H1 (cell line): ENCODE measurements around the gene APLP2. TPM values are rescaled to one million over a fixed set of nuclear protein-coding genes. Genes with fewer than 3 reads are reported as not detected.

ENCODE experiments used
- CTCF ChIA-PET: fragments of 300-600 bp; sonication (Branson Sonifier 250); formaldehyde crosslinking; loops from one replicate; lab custom pipeline; 2021; ENCODE audit not compliant: partially characterized antibody; lab: Charles Lee
- POLR2A ChIA-PET: fragments of 300-600 bp; sonication (Branson Sonifier 250); formaldehyde crosslinking; loops from one replicate; lab custom pipeline; 2021; ENCODE audit warnings: inconsistent platforms; ENCODE audit not compliant: partially characterized antibody; lab: Charles Lee
- DNase-seq, 2 experiments: peaks; one replicate each; pipeline versions ENCODE4 v3.0.0 to v3.0.0-alpha.2; 2010 to 2022; ENCODE audit warnings: low spot score in 2 of 2, low read depth in 1 of 2, mixed read lengths in 1 of 2
- FAIRE-seq: peaks from 2 replicates; lab custom pipeline; 2011; peaks lifted over from hg19 to GRCh38; lab: Jason Lieb, UNC
- H2AFZ ChIP-seq: 2 replicates; pipeline ENCODE4 v1.8.1; 2012; ENCODE audit warnings: low read length, inconsistent platforms
- H2AK5ac ChIP-seq: 2 replicates; pipeline ENCODE4 v1.6.1; 2013; ENCODE audit warnings: low read depth, low read length
- H2BK120ac ChIP-seq: replicated peaks from 2 replicates; pipeline ENCODE3; 2013; ENCODE audit warnings: low read depth, low read length, inconsistent platforms
- H2BK12ac ChIP-seq: 2 replicates; pipeline ENCODE4 v1.6.1; 2013; ENCODE audit warnings: low read depth, low read length
- H2BK15ac ChIP-seq: 2 replicates; pipeline ENCODE4 v1.6.1; 2013; ENCODE audit warnings: low read length
- H2BK20ac ChIP-seq: 2 replicates; pipeline ENCODE4 v1.6.1; 2013; ENCODE audit warnings: low read length
- H2BK5ac ChIP-seq: 2 replicates; pipeline ENCODE4 v1.6.1; 2013; ENCODE audit warnings: low read depth, low read length
- H3K14ac ChIP-seq: 2 replicates; pipeline ENCODE4 v1.6.1; 2013; ENCODE audit warnings: inconsistent platforms; ENCODE audit not compliant: insufficient read length
- H3K18ac ChIP-seq: 2 replicates; pipeline ENCODE4 v1.6.1; 2013; ENCODE audit warnings: low read length; ENCODE audit errors: extremely low read depth
- H3K23ac ChIP-seq: 2 replicates; pipeline ENCODE4 v1.6.1; 2013; ENCODE audit warnings: inconsistent platforms; ENCODE audit not compliant: insufficient read length
- H3K23me2 ChIP-seq: 2 replicates; pipeline ENCODE4 v1.6.1; 2013; ENCODE audit warnings: low read depth, low read length
- H3K27ac ChIP-seq: 2 replicates; pipeline ENCODE4 v1.6.1; 2011; ENCODE audit warnings: low read depth, low read length, inconsistent platforms
- H3K27me3 ChIP-seq, 4 experiments: replicated peaks in 1 of 4; 1 replicate in 1 of 4; 2 replicates in 3 of 4; pipeline versions ENCODE4 v1.6.1 to v1.8.1; 2011 to 2013; ENCODE audit warnings: low read length in 3 of 4, mild to moderate bottlenecking in 3 of 4, inconsistent platforms in 2 of 4, mixed read lengths in 2 of 4, moderate library complexity in 1 of 4; ENCODE audit not compliant: control insufficient read depth in 3 of 4, insufficient read depth in 3 of 4; ENCODE audit errors: extremely low read depth in 1 of 4
- H3K36me3 ChIP-seq, 4 experiments: 2 replicates each; pipeline versions ENCODE4 v1.6.1 to v1.8.1; 2011 to 2013; ENCODE audit warnings: mild to moderate bottlenecking in 4 of 4, low read length in 3 of 4, moderate library complexity in 2 of 4, control low read depth in 1 of 4, inconsistent platforms in 1 of 4; ENCODE audit not compliant: insufficient read depth in 4 of 4, control insufficient read depth in 2 of 4
- H3K4ac ChIP-seq: replicated peaks from 2 replicates; pipeline ENCODE3; 2013; ENCODE audit warnings: low read length, low read depth, mixed read lengths, inconsistent platforms; ENCODE audit not compliant: insufficient read length
- H3K4me1 ChIP-seq, 4 experiments: replicated peaks in 1 of 4; 1 replicate in 1 of 4; 2 replicates in 3 of 4; pipeline versions ENCODE4 v1.6.1 to v1.8.1; 2011 to 2013; ENCODE audit warnings: low read length in 3 of 4, inconsistent platforms in 2 of 4, mixed read lengths in 1 of 4; ENCODE audit not compliant: insufficient read depth in 4 of 4, control insufficient read depth in 3 of 4
- H3K4me2 ChIP-seq, 2 experiments: 2 replicates each; pipeline versions ENCODE4 v1.6.1 to v1.8.1; 2011 to 2013; ENCODE audit warnings: low read depth in 2 of 2, low read length in 2 of 2, control low read depth in 1 of 2, inconsistent platforms in 1 of 2, mild to moderate bottlenecking in 1 of 2; ENCODE audit not compliant: insufficient read depth in 1 of 2
- H3K4me3 ChIP-seq, 4 experiments: fragments of 200-600, 300-600 bp in 1 of 4; sonication (generic), shearing (Covaris generic), sonication (Bioruptor Twin) in 1 of 4; 2 replicates each; pipeline versions ENCODE4 v1.5.1 to v1.8.1; 2011 to 2016; ENCODE audit warnings: low read length in 4 of 4, low read depth in 3 of 4, control low read depth in 2 of 4, inconsistent platforms in 2 of 4, mild to moderate bottlenecking in 2 of 4, mixed read lengths in 1 of 4, moderate library complexity in 1 of 4; ENCODE audit not compliant: insufficient read depth in 2 of 4; ENCODE audit errors: extremely low read depth in 1 of 4
- H3K56ac ChIP-seq: replicated peaks from 2 replicates; pipeline ENCODE3; 2013; ENCODE audit warnings: low read depth, mild to moderate bottlenecking, mixed read lengths, low read length, inconsistent platforms; ENCODE audit not compliant: insufficient read length
- H3K79me1 ChIP-seq: 2 replicates; pipeline ENCODE4 v1.6.1; 2013; ENCODE audit warnings: low read depth, low read length, control low read depth
- H3K79me2 ChIP-seq, 2 experiments: 2 replicates each; pipeline versions ENCODE4 v1.6.1 to v1.8.1; 2012 to 2013; ENCODE audit warnings: low read length in 2 of 2, mild to moderate bottlenecking in 2 of 2, inconsistent platforms in 1 of 2; ENCODE audit not compliant: insufficient read depth in 2 of 2, control insufficient read depth in 1 of 2
- H3K9ac ChIP-seq, 4 experiments: replicated peaks in 1 of 4; 1 replicate in 1 of 4; 2 replicates in 3 of 4; pipeline versions ENCODE4 v1.6.1 to v1.8.1; 2011 to 2013; ENCODE audit warnings: low read depth in 3 of 4, low read length in 3 of 4, control low read depth in 2 of 4, mild to moderate bottlenecking in 2 of 4, moderate library complexity in 2 of 4, inconsistent platforms in 1 of 4; ENCODE audit errors: extremely low read depth in 1 of 4
- H3K9me3 ChIP-seq, 2 experiments: 2 replicates each; pipeline versions ENCODE4 v1.6.1 to v1.8.1; 2012 to 2013; ENCODE audit warnings: mild to moderate bottlenecking in 2 of 2, moderate library complexity in 2 of 2, control low read depth in 1 of 2, inconsistent platforms in 1 of 2, low read depth in 1 of 2, low read length in 1 of 2, mixed read lengths in 1 of 2; ENCODE audit not compliant: insufficient read depth in 2 of 2
- H4K20me1 ChIP-seq, 2 experiments: replicated peaks in 1 of 2; 2 replicates each; pipeline versions ENCODE3 to v1.8.1; 2011 to 2013; ENCODE audit warnings: inconsistent platforms in 2 of 2, low read length in 2 of 2, mild to moderate bottlenecking in 1 of 2; ENCODE audit not compliant: insufficient read depth in 2 of 2, control insufficient read depth in 1 of 2
- H4K5ac ChIP-seq: 2 replicates; pipeline ENCODE4 v1.6.1; 2013; ENCODE audit warnings: low read length, low read depth, mixed read lengths, inconsistent platforms; ENCODE audit not compliant: insufficient read length
- H4K8ac ChIP-seq: 2 replicates; pipeline ENCODE4 v1.8.0; 2013; ENCODE audit warnings: mild to moderate bottlenecking, moderate library complexity, low read length, inconsistent platforms; ENCODE audit not compliant: insufficient read depth; ENCODE audit errors: extremely low read depth
- H4K91ac ChIP-seq: replicated peaks from 2 replicates; pipeline ENCODE3; 2013; ENCODE audit warnings: low read length, mixed read lengths, inconsistent platforms; ENCODE audit not compliant: insufficient read length
- RFX5 ChIP-seq: IDR thresholded peaks from 2 replicates; pipeline ENCODE4 v1.6.1; 2011; ENCODE audit warnings: low read depth, low read length, improper control_type of control experiment, borderline replicate concordance
- WGBS, 2 experiments: shearing (Covaris generic) in 1 of 2; methylation state at CpG; one replicate each; pipeline versions ENCODE4 v1.1.6 to v1.1.7; 2013 to 2015; ENCODE audit warnings: low lambda C conversion rate in 2 of 2, mixed read lengths in 2 of 2, inconsistent platforms in 1 of 2, low coverage in 1 of 2, missing lambda C conversion rate in 1 of 2; ENCODE audit not compliant: insufficient replicate concordance in 2 of 2, insufficient coverage in 1 of 2, insufficient read length in 1 of 2; ENCODE audit errors: extremely low coverage in 1 of 2, missing lambda C conversion rate in 1 of 2; 5-methylcytosine and 5-hydroxymethylcytosine counted together
- polyA plus RNA-seq, 7 experiments: library from polyadenylated mRNA; depleted of rRNA in 3 of 7; stranded (reverse) in 5 of 7; unstranded in 2 of 7; fragments of >200 nt in 5 of 7; fragments of 200-250 nt in 2 of 7; gene quantifications; 1 replicate in 5 of 7; 2 replicates in 1 of 7; 4 replicates in 1 of 7; pipeline versions ENCODE4 v1.2.1 to v1.2.3, GENCODE V29; 2011 to 2013; ENCODE audit warnings: missing spikeins in 2 of 7, mixed read lengths in 2 of 7
- total RNA-seq: library from RNA; stranded (reverse); fragmentation: NEBNext Ultra II Directional; extraction: Animal tissue kit (Norgen Biotek cat#: 25700); gene quantifications from 2 replicates; pipeline ENCODE4 v1.2.1, GENCODE V29; 2021

Gene APLP2
- total and polyA plus RNA-seq, 2 of the 8 experiments (the other 6 are each of a cell fraction or from before 2014, with no cell fraction given): 222 to 315 TPM

DNA sequence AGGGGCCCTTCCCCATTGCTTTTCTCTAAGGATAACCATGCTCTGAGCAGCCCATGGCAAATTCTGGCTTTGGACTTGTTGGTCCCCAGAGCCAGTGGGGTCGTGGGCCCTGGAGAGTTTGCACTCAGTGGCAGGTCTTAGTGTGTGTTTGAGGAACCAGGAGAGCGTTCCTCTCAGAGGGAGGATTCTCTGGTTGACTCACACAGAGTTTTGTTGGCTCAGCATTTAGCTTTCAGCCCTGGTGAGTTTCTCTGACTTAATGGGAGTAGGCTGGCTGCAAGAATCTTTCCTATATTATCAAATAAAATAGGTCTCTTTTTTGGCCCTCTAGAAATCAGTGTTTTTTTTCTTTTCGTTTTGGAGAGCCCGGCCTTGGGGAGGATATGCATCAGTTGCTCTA is 110.8 kb downstream of the APLP2 start:
- Histone ChIP-seq H2BK120ac (no peak overlapping the region), H3K23me2 (no peaks in the 10 kb centered on the region), H4K91ac (no peak overlapping the region), H3K4me1 (no peaks in the 10 kb centered on the region; a peak in 1 of 7 replicates), H3K56ac (no peak overlapping the region), H3K27ac (no peak overlapping the region), H2BK15ac (no peak overlapping the region), H3K36me3 (no peaks in the 10 kb centered on the region), H2BK5ac (no peak overlapping the region), H3K9ac (no peak overlapping the region), H3K79me1 (peaks cover 4% of the 10 kb centered on the region; the same call in 1 of the 2 replicates), H4K5ac (no peak overlapping the region), H2AK5ac (no peak overlapping the region), H3K4ac (no peak overlapping the region), H4K20me1 (peaks cover 0 to 2% of the 10 kb centered on the region in 2 experiments), H4K8ac (no peak overlapping the region), H3K4me3 (no peak overlapping the region), H3K23ac (no peak overlapping the region), H2AFZ (no peak overlapping the region), H2BK20ac (no peak overlapping the region), H3K79me2 (no peaks in the 10 kb centered on the region), H3K18ac (no peak overlapping the region; the same call in 1 of the 2 replicates), H2BK12ac (no peak overlapping the region), H3K27me3 (no peaks in the 10 kb centered on the region; a peak in 1 of 7 replicates), H3K14ac (no peak overlapping the region), H3K4me2 (no peak overlapping the region), H3K9me3 (no peaks in the 10 kb centered on the region; a peak in 1 of 4 replicates)
- ChIA-PET POLR2A (no interaction called here), CTCF (interaction anchor here (0.6 to 1.2 kb wide), 2 partner anchors 11 to 277 kb away, joined by 3 to 4 read pairs; no protein-coding TSS in a partner anchor)
- TF ChIP-seq RFX5: no peak
- no peak for FAIRE-seq
- DNase-seq: no peak
- 89% methylated on average over 4 of the region's 4 CpGs; no CpG with 5 or more reads in 1 of the 2 experiments for whole genome bisulfite sequencing, 2 experiments
